ENCODE results near the gene C1QC.

Gene C1QC

DNA sequence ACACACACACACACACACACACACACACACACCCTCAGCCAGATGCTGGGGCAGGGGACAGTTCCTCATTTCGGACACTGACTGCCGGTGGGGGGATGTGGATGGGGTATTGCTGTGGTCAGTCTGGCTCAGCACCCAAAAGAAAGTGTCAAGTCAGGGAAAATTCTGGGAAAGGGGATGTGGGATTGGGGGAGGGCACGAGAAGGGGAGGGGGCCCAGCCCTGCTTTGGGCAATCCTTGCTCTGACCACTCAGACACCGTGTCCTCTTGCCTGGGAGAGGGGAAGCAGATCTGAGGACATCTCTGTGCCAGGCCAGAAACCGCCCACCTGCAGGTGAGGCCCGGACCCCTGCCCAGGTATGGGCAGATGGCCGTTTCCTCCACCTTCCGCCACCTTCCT lies at the start of gene C1QC:
TSS of gene C1QC (plus strand) at position 253 of the 400 bp plus-strand sequence. CDS start 391 bp downstream, outside the sequence.
- no peak for DNase-seq (ENCODE audit: low read depth, low spot score)

- no peak for DNase-seq (ENCODE audit: low read depth, low spot score)
Measured at GRCh38 chr1:22594396-22594795, 49.0 kb upstream of the C1QC start.

DNA sequence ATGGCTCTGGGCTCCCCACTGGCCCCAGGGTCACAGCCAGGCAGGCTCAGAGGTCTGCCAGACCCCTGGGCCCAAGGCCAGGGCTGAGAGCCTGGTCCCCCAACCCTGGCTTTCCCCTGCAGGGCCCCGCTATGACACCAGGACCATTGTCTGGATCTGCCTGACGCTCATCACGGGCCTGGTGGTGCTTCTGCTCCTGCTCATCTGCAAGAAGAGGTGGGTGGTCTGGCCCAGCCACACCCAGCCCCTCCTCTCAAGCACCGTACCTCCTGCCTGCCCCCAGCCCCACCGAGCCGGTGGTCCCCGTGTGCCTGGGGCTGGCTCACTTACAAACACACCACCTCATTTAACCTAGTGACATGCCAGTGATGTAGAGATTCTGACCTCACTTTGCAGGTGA lies 48.3 kb upstream of the C1QC start:
- DNase-seq (ENCODE audit: low read depth, low spot score) = no peak

DNA sequence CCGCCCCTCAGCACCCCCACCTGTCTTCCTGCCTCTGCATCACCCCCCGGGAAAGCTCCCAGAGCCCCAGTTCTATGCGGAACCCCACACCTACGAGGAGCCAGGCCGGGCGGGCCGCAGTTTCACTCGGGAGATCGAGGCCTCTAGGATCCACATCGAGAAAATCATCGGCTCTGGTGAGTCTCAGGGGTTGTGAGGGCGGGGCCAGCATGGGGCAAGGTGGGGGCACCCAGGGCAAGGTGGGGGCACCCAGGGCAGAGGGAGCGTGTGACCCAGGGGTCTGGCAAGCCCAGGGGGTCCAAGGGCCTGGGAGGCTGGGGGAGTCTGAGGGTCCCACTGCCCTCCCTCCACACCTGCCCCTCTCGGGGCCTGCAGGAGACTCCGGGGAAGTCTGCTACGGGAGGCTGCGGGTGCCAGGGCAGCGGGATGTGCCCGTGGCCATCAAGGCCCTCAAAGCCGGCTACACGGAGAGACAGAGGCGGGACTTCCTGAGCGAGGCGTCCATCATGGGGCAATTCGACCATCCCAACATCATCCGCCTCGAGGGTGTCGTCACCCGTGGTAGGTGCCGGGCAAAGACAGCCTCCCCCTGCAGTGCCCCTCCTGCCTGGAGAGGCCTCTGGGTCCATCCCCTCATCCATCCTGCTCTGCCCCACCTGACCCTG lies 46.0 kb upstream of the C1QC start:
- DNase-seq (ENCODE audit: low read depth, low spot score) = no peak

DNA sequence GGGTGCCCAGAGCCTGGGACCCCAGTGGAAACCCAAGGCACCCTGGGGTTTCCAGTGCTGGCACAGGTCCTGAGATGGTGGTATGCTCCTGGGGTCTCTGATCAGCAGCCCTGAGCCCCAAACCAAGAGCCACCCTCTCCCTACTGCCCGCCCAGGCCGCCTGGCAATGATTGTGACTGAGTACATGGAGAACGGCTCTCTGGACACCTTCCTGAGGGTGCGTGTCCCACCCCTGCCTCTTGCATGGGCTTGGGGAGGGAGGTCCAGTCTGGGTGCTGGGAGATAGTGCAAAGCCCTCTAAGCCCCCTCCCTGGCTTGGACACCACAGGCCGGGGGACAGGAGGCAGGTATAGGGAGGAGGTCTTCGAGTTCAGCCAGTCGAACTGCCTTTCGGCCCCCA lies 45.4 kb upstream of the C1QC start:
- no peak for DNase-seq (ENCODE audit: low read depth, low spot score)

DNA sequence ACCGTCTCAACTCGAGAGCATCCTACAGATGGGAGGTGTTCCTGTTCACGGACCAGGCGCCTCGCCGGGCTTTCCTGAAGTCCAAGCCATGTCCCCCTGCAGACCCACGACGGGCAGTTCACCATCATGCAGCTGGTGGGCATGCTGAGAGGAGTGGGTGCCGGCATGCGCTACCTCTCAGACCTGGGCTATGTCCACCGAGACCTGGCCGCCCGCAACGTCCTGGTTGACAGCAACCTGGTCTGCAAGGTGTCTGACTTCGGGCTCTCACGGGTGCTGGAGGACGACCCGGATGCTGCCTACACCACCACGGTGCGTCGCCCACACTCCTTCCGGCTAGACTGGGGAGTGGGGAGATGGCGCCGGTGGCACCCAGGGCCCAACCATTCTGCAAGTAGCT lies 44.7 kb upstream of the C1QC start:
- no peak for DNase-seq (ENCODE audit: low read depth, low spot score)

DNA sequence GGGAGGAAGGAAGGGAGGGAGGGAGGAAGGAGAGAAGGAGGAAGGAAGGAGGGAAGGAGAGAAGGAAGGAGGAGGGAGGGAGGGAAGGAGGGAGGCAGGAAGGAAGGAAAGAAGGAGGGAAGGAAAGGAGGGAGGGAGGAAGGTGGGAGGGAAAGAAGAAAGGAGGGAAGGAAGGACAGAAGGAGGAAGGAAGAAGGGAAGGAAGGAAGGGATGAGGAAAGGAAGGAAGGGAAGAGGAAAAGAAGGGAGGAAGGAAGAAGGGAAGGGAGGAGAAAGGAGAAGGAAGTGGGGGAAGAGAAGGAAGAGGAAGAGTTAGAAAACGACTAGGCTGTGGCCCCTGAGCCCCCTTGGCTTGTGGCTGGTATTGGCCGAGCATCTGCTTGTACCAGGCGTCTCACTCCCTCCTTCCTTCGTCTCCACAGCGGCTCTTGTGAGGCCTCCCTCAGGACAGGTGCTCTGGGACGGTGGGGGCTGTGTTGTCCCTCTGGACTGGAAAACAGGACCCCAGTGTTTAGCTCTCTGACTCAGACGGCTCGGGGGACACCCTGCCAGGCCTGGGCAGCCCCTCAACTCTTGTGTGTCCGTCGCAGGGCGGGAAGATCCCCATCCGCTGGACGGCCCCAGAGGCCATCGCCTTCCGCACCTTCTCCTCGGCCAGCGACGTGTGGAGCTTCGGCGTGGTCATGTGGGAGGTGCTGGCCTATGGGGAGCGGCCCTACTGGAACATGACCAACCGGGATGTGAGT lies 43.2 kb upstream of the C1QC start:
- DNase-seq (ENCODE audit: low read depth, low spot score) = no peak

DNA sequence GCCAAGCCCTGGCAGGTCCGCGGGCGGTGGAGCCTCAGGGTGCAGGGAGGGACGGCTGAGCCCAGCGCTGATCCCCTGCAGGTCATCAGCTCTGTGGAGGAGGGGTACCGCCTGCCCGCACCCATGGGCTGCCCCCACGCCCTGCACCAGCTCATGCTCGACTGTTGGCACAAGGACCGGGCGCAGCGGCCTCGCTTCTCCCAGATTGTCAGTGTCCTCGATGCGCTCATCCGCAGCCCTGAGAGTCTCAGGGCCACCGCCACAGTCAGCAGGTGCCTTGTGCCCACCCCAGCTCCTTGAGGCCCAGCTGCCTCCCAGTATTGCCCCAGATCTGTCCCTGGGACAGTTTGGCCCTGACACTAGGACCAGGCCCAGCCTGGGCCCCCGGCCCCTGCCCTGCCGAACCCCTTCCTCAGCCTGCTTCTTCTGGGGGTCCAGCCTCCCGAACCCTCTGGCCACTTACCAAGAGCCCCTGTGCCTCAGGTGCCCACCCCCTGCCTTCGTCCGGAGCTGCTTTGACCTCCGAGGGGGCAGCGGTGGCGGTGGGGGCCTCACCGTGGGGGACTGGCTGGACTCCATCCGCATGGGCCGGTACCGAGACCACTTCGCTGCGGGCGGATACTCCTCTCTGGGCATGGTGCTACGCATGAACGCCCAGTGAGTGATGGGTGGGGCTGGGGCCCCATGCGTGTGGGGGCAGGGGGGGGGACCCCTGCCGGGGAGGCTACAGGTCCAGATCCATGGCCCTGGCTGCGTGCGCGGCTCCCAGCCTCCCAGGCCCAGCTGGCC lies 42.4 kb upstream of the C1QC start:
- DNase-seq (ENCODE audit: low read depth, low spot score) = no peak

DNA sequence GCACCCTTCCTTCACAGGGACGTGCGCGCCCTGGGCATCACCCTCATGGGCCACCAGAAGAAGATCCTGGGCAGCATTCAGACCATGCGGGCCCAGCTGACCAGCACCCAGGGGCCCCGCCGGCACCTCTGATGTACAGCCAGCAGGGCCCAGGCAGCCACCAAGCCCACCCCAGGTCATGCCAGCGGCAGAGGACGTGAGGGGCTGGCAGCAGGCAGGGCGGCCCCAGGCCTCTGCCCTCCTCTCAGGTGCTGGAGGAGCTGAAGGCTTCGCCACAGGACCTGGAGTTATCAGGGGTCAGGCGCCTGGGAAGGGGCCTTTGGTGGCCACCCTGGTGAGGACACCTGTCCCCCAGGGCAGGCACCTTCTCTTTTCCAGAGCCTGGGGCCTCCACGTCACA lies 41.8 kb upstream of the C1QC start:
- no peak for DNase-seq (ENCODE audit: low read depth, low spot score)

GRCh38 chr1:22602060-22602740 lies 41.2 kb upstream of the C1QC start:
- DNase-seq (ENCODE audit: low read depth, low spot score) = no peak

- DNase-seq (ENCODE audit: low read depth, low spot score) = no peak
Measured at GRCh38 chr1:22606161-22606560, 37.3 kb upstream of the C1QC start.

DNA sequence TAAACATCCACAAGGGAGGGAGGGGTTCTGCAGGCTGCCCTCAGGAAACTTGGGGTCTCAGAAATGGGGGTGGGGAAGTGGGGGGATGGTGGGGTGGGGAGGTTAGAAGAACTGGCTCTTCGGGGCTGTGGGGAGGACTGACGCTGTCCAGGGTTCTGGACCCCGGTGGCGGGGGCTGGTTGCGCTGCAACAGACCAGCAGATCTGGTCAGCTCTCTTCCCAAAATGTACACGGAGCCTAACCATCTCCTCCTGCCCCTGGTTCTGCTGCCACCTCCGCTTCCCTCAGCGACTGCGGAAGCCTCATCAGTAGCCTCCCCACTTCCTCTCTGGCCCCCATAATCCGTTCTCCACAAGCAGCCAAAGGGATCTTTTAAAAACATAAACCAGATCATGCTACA lies 36.3 kb upstream of the C1QC start:
- DNase-seq (ENCODE audit: low read depth, low spot score) = no peak

GRCh38 chr1:22608361-22608760 lies 35.1 kb upstream of the C1QC start:
- DNase-seq (ENCODE audit: low read depth, low spot score) = no peak

- no peak for DNase-seq (ENCODE audit: low read depth, low spot score)
Measured at GRCh38 chr1:22609291-22609690, 34.1 kb upstream of the C1QC start.

GRCh38 chr1:22611530-22611947 lies 31.9 kb upstream of the C1QC start:
- no peak for DNase-seq (ENCODE audit: low read depth, low spot score)

GRCh38 chr1:22612671-22613571 lies 30.5 kb upstream of the C1QC start:
- no peak for DNase-seq (ENCODE audit: low read depth, low spot score)

DNA sequence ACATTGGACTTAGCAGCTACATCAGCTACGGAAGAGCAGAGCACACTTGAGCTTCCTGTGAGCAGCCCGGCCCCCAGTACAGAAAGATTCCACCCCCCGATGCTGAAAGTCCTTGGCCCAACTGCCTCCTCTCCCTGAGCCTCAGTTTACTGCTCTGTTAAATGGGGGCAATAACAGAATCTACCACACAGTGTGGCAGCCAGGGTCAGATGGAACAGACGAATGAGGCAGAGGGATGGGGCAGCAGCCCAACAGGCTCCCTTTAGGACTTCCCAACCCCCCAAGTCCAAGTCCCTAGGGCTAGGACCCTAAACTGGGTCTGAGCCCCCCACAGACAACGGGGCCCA lies 29.9 kb upstream of the C1QC start:
- DNase-seq (ENCODE audit: low read depth, low spot score) = no peak

- no peak for DNase-seq (ENCODE audit: low read depth, low spot score)
Measured at GRCh38 chr1:22613951-22614350, 29.5 kb upstream of the C1QC start.

GRCh38 chr1:22615886-22616285 lies 27.5 kb upstream of the C1QC start:
- DNase-seq (ENCODE audit: low read depth, low spot score) = no peak

DNA sequence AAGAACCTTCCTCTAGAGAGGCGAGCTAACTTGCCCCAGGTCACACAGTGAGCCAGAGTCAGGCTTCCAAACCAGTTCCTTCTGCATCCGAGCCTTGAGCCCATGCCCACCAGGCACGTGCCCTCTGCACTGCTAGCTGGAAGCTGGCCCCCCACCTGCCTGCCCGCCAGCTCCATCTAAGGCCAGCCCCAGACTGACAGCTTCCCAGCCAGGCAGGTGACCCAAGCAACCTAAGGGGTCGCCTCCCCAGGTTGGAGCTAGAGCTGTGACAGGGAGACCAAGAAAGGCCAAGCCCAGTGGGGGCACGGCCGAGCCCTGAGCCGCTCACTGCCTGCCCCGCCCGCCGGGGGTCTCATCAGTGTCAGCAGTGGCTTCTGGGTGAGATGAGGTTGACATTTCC lies 26.9 kb upstream of the C1QC start:
- DNase-seq (ENCODE audit: low read depth, low spot score) = no peak

GRCh38 chr1:22618056-22618455 lies 25.4 kb upstream of the C1QC start:
- DNase-seq (ENCODE audit: low read depth, low spot score) = no peak
